ENCODE results near the gene NAP1L2.
"Not testable (repeated sequence)": the region's sequence is repeated elsewhere in the genome, so short reads cannot be mapped to it uniquely, and the experiment has no call there.

Gene NAP1L2

GRCh38 chrX:73214426-73215094 is at the start of gene NAP1L2:
NAP1L2 (minus strand) TSS chrX:73214851; CDS start chrX:73214492, 359 bp downstream.
- peak; percentile 53 for DNase-seq

GRCh38 chrX:73262991-73263390 is 48.3 kb upstream of the NAP1L2 start:
- DNase-seq: no peak

- no peak for DNase-seq
Observed at GRCh38 chrX:73239242-73239641, 24.6 kb upstream of the NAP1L2 start.

- DNase-seq: no peak
Observed at GRCh38 chrX:73217621-73218020, 3.0 kb upstream of the NAP1L2 start.

- peak; percentile 24 for DNase-seq
Observed at GRCh38 chrX:73215246-73215645, 595 bp upstream of the NAP1L2 start.

GRCh38 chrX:73213734-73214425 is 771 bp downstream of the NAP1L2 start:
- DNase-seq: no peak

- DNase-seq: no peak
Observed at GRCh38 chrX:73206366-73206765, 8.3 kb downstream of the NAP1L2 start.

GRCh38 chrX:73182502-73183114 is 32.0 kb downstream of the NAP1L2 start:
- DNase-seq: no peak

GRCh38 chrX:73168945-73169344 is 45.7 kb downstream of the NAP1L2 start:
- DNase-seq: not testable (repeated sequence)

Data from CD4-positive, alpha-beta T cell treated with Interleukin-17A for 4 hours (primary cell).